Retinal pigment epithelial cell (primary cell): Measurements from ENCODE around the gene CNTN5.

Experiments
- DNase-seq: peaks from one replicate; pipeline ENCODE4 v3.0.0-alpha.2; 2010; ENCODE audit warnings: low read depth
- H3K4me3 ChIP-seq: 2 replicates; pipeline ENCODE4 v1.5.1; 2011; ENCODE audit warnings: mild to moderate bottlenecking, low read length, control low read depth, moderate library complexity
- TF ChIP-seq, protein P1 (sequence below): conservative IDR thresholded peaks from 2 replicates; pipeline ENCODE4 v1.5.1; 2011; ENCODE audit warnings: low read depth, low read length, control low read depth, inconsistent platforms

CNTN5 gene

DNA sequence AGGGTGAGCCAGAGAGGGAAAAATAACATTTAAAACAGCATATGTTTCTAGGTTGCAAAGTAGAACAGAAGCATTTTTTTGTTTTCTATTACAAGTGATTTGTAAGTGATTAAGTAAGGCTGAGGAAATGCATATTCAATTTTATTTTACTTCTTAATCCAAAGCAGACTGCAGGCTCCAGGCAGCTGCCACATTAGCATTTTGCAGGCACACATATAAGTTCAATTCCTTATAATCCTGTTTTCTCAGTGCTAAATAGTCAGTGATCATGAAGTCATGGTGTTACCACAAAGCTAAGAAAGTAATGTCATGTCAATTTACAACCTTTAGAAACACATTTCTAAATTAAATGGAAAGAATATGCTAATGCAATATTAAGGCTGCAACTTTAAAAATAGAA lies 149.8 kb downstream of the CNTN5 start:
- no peak for DNase-seq
- TF ChIP-seq, protein P1, sequence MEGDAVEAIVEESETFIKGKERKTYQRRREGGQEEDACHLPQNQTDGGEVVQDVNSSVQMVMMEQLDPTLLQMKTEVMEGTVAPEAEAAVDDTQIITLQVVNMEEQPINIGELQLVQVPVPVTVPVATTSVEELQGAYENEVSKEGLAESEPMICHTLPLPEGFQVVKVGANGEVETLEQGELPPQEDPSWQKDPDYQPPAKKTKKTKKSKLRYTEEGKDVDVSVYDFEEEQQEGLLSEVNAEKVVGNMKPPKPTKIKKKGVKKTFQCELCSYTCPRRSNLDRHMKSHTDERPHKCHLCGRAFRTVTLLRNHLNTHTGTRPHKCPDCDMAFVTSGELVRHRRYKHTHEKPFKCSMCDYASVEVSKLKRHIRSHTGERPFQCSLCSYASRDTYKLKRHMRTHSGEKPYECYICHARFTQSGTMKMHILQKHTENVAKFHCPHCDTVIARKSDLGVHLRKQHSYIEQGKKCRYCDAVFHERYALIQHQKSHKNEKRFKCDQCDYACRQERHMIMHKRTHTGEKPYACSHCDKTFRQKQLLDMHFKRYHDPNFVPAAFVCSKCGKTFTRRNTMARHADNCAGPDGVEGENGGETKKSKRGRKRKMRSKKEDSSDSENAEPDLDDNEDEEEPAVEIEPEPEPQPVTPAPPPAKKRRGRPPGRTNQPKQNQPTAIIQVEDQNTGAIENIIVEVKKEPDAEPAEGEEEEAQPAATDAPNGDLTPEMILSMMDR: no peak
- no peak overlapping the region for H3K4me3 ChIP-seq

GRCh38 chr11:99171330-99171729 lies 150.6 kb downstream of the CNTN5 start:
- no peak overlapping the region for H3K4me3 ChIP-seq
- TF ChIP-seq, protein P1: no peak
- no peak for DNase-seq

GRCh38 chr11:99176430-99176829 lies 155.7 kb downstream of the CNTN5 start:
- DNase-seq: no peak
- H3K4me3 ChIP-seq: no peak overlapping the region
- TF ChIP-seq, protein P1: no peak

GRCh38 chr11:99177446-99177845 lies 156.7 kb downstream of the CNTN5 start:
- TF ChIP-seq, protein P1: no peak
- no peak for DNase-seq
- H3K4me3 ChIP-seq: no peak overlapping the region

DNA sequence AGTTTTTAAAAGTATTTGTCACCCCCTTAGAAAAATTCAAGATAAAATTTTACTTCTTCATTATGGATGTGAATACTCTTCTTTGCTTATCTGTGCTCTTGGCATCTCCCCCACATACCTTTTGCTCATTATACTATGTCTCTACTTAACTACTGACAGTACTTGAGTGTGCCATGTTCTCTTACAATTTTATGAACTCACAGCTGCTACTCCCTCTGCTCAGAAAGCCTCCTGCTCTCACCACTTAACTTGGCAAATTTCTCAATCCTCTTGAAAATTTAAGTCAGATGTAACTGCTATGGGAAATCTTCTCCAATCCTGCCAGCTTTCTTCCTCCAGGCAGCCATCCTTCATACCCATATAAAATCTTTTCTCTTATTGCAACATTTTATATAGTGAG lies 163.4 kb downstream of the CNTN5 start:
- no peak for DNase-seq
- TF ChIP-seq, protein P1: no peak
- H3K4me3 ChIP-seq: no peak overlapping the region

DNA sequence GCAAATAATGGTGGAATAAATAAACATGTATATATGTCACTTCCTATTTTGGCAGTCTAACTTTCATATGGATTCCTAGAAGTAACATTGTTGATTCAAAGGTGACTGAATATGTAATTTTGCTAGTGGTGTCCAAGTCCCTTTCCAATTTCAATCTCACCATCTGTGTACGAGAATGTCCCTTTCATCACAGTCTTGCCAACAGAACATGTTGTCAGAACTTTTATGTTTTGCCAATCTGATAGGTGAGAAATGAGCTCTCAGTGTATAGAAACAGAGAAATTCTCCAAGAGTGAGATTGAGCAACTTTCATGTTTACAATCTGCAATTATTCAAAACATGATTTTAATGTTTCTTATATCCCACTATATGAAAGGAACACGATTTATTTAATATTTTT lies 167.5 kb downstream of the CNTN5 start:
- TF ChIP-seq, protein P1: no peak
- no peak for DNase-seq
- no peak overlapping the region for H3K4me3 ChIP-seq

DNA sequence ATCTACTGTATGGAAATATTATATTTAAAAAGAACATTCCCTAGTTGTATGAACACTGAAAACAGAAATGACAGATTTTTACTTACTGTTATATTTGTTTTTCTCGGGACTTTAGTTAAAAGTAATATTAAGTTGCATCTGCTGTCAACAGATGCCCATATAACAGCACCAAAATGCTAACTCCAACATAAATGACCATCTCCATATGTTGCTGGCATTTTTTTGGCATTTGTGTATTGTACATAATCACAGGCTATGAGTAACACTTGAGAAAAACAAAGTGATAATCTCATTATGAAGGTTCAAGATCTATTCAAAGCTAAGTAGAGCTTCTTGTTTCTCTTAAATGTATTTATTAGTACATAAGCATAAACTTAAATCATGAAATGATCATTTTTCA lies 172.0 kb downstream of the CNTN5 start:
- TF ChIP-seq, protein P1: no peak
- H3K4me3 ChIP-seq: no peak overlapping the region
- DNase-seq: no peak
